ENCODE data around the gene SYT6.

The SYT6 gene

GRCh38 chr1:114105421-114105979, 48.2 kb downstream of the SYT6 start:
- TF ChIP-seq CTCF (IDR thresholded peaks at IDR 0.05; ENCODE audit: insufficient read depth, low read depth, low read length, missing control alignments): no peak
- H3K4me3 ChIP-seq (ENCODE audit: low read depth, low read length): no peak overlapping the region
- no peak for DNase-seq (ENCODE audit: low read depth)

- no peak for DNase-seq (ENCODE audit: low read depth)
- H3K4me3 ChIP-seq (ENCODE audit: low read depth, low read length): no peak overlapping the region
- TF ChIP-seq CTCF (IDR thresholded peaks at IDR 0.05; ENCODE audit: insufficient read depth, low read depth, low read length, missing control alignments): no peak
These were observed 48.7 kb downstream of the SYT6 start for GRCh38 chr1:114104949-114105348.

- no peak for DNase-seq (ENCODE audit: low read depth)
- TF ChIP-seq CTCF (IDR thresholded peaks at IDR 0.05; ENCODE audit: insufficient read depth, low read depth, low read length, missing control alignments): no peak
- no peak overlapping the region for H3K4me3 ChIP-seq (ENCODE audit: low read depth, low read length)
These were observed 49.7 kb downstream of the SYT6 start for GRCh38 chr1:114103992-114104391.

GRCh38 chr1:114102136-114102535, 51.5 kb downstream of the SYT6 start:
- no peak for DNase-seq (ENCODE audit: low read depth)
- H3K4me3 ChIP-seq (ENCODE audit: low read depth, low read length): no peak overlapping the region
- no peak for TF ChIP-seq CTCF (IDR thresholded peaks at IDR 0.05; ENCODE audit: insufficient read depth, low read depth, low read length, missing control alignments)

- TF ChIP-seq CTCF (IDR thresholded peaks at IDR 0.05; ENCODE audit: insufficient read depth, low read depth, low read length, missing control alignments): no peak
- no peak overlapping the region for H3K4me3 ChIP-seq (ENCODE audit: low read depth, low read length)
- DNase-seq (ENCODE audit: low read depth): no peak
These were observed 53.5 kb downstream of the SYT6 start for GRCh38 chr1:114100148-114100547.

GRCh38 chr1:114099268-114099667, 54.4 kb downstream of the SYT6 start:
- no peak for DNase-seq (ENCODE audit: low read depth)
- no peak overlapping the region for H3K4me3 ChIP-seq (ENCODE audit: low read depth, low read length)
- no peak for TF ChIP-seq CTCF (IDR thresholded peaks at IDR 0.05; ENCODE audit: insufficient read depth, low read depth, low read length, missing control alignments)

GRCh38 chr1:114097109-114097508, 56.6 kb downstream of the SYT6 start:
- H3K4me3 ChIP-seq (ENCODE audit: low read depth, low read length): no peak overlapping the region
- no peak for TF ChIP-seq CTCF (IDR thresholded peaks at IDR 0.05; ENCODE audit: insufficient read depth, low read depth, low read length, missing control alignments)
- no peak for DNase-seq (ENCODE audit: low read depth)
